Kasumi-1 (cell line): ENCODE measurements around the gene ERFL.

Source experiments
- DNase-seq, 2 experiments: peaks; one replicate each; lab custom pipeline; 2025; lab: John Stamatoyannopoulos, UW

Gene ERFL

DNA sequence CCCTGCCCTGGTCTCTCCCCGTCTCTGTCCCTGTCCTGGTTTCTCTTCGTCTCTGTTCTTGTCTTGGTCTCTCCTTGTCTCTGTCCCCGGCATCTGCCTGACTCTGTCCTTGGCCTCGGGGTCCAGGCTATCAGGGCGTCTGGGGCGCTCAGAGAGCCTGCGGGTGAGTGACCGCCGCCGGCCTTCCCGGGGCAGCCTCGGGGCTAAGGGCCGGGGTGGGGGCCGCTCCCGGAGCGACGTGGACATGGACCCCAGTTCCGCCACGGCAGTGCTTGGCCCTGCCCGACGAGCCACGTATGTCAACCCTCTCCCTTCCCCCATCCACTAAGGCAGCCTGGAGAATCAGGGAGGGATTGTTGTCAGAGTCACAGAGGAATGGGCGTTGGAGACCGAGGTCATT lies 30.4 kb downstream of the ERFL start:
- no peak for DNase-seq

DNA sequence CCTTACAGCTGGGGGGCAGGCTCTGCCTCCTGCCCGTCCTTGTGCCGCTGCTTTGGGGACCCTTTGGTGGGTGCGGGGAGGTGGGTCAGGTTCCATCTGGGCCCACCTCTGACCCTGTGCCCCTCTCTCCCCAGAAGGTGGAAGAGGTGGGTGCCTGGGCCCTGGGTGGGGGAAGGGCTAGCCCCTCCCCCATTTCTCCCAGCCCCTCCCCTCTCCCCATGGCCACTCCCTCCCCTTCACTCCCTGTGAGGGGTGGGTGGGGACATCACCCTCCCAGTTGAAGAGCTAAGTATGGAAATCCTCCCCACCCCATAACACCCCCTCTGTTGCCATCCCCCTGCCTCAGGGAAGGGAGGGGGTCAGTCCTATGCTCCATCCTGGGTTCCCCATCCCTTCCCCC lies 31.1 kb downstream of the ERFL start:
- DNase-seq: no peak

DNA sequence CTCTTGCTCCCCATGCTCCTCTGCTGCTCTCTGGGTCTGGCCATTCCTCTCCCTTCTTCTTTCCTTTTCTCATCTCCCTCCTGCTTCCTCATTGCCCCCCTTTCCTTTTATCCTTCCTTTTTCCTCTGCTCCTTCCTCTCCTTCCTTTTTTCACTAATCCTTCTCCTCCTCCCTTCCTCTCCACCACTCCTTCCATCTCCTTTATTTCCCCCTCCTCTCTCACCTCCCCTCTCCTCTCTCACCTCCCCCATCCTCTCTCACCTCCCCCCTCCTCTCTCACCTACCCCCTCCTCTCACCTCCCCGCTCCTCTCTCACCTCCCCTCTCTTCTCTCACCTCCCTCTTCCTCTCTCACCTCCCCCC lies 31.7 kb downstream of the ERFL start:
- no peak for DNase-seq

- DNase-seq: peak; percentile 19 to 32
Measured at GRCh38 chr19:41895745-41896580, 32.3 kb downstream of the ERFL start.

- DNase-seq: no peak
Measured at GRCh38 chr19:41894350-41894749, 33.9 kb downstream of the ERFL start.

DNA sequence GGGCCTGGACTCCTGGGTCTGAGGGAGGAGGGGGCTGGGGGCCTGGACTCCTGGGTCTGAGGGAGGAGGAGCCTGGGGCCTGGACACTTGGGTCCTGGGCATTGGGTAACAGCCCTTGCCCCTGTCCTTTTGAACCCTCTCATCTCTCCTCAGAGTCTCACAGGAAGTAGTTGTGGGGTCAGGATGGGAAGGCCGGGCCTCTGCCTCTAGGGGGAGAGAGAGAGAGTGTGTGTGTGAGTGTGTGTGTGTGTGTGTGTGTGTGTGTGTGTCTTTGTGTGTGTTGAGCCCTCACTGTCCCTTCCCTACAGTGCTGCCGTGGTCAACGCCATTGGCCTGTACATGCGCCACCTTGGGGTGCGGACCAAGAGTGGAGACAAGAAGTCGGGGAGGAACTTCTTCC lies 34.4 kb downstream of the ERFL start:
- DNase-seq: peak; percentile 37 to 69

DNA sequence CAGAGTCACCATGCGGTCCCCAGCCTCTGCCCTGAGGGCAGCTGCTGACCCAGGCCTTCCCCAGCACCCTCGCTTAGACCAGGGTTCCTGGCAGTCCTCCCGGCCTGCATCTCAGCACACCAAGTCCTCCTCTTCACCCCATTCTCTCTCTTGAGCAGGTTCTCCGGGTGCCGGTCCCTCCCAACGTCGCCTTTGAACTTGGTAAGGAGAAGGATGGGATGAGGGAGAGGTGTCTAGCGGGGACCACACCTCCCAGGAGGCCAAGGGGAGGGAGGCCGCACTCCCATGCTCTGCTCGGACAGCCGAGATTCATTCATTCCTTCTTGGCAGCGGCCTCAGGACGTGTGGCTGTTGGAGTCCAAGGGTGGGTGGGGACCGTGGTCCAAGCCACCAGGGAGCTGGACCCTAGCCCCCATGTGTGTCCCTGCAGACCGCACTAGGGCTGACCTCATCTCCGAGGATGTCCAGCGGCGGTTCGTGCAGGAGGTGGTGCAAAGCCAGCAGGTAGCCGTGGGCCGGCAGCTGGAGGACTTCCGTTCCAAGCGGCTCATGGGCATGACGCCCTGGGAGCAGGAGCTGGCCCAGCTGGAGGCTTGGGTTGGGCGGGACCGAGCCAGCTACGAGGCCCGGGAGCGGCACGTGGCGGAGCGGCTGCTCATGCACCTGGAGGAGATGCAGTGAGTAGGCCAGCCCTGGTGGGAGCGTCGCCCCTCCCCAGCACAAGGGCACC lies 35.9 kb downstream of the ERFL start:
- DNase-seq: no peak

- DNase-seq: no peak
Measured at GRCh38 chr19:41890936-41891335, 37.3 kb downstream of the ERFL start.

DNA sequence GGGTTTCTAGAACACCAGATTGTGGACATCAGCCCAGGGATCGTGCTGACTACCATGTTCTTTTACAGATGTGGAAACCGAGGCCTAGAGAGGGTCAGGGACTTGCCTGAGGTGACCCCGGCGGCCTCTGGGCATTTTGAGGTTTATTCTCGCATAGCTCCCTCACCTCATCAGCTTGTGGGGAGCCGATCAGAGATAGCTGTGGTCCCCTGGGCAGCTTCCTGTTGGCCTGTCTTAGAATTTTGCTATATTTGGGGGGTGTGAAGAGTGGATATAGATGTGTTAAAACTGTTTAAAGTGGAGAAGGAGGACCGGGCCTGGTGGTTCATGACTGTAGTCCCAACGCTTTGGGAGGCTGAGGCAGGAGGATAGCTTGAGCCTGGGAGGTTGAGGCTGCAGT lies 38.4 kb downstream of the ERFL start:
- DNase-seq: no peak

GRCh38 chr19:41888926-41889325 lies 39.3 kb downstream of the ERFL start:
- no peak for DNase-seq

GRCh38 chr19:41887711-41888382 lies 40.4 kb downstream of the ERFL start:
- DNase-seq: no peak

GRCh38 chr19:41886761-41887710 lies 41.2 kb downstream of the ERFL start:
- DNase-seq: peak; percentile 29 to 46

DNA sequence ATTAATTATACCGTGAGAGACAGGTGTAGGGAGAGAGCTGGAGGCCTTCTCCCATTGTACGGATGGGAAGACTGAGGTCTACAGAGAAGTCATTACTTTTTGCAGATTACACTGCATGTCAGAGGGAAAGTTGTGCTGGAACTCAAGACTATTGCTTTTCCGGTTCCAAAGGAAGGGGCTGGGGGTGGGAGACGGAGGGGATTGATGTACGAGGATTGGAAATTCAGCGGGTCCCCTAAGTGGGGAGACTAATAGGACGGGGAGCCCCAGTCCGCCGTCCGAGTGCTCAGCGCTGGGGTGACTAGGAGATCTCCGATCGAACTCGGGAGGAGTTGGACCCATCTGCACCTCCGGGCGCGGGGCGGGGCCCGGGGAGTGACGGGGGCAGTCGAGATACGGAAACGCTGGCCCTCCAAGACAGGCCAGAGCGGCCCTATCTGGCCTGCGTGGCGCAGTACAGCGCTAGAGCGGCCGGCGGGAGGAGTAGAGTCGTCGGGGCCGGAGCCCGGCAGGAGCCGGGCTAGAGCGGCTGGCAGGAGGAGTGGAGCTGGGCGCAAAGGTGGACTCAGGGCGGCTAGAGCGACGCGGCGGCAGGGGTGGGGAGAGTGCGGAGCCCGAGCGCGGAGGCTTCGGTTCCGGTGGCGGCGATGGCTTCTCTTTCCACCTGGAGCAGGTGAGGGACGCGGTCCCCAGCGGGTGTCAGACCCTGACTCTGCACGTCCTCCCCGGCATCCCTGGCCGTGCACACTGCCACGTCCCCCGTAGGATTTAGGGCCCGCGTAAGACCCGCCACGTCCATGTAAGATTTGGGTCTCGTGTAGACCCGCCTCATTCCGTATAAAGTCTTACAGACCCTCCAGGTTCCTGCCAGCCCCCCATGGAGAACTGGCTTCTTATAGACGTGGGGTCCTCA lies 44.2 kb downstream of the ERFL start:
- DNase-seq: peak; percentile 98

DNA sequence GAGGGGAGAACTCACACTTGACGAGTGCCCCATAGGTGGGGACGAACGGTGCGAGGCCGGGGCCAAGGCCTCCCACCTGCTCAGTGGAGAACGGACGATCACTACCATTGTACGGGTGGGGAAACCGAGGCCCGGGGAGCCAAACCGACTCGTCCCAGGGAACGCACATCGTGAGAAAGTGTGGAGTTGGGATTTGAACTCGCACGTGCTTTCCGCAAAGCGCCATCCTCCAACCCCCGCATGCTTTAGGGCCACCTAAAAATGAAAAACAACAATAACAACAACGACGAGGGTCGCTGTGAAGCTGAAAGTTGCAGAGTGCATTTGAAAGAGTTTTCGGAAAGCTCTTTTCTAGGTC lies 44.8 kb downstream of the ERFL start:
- no peak for DNase-seq

DNA sequence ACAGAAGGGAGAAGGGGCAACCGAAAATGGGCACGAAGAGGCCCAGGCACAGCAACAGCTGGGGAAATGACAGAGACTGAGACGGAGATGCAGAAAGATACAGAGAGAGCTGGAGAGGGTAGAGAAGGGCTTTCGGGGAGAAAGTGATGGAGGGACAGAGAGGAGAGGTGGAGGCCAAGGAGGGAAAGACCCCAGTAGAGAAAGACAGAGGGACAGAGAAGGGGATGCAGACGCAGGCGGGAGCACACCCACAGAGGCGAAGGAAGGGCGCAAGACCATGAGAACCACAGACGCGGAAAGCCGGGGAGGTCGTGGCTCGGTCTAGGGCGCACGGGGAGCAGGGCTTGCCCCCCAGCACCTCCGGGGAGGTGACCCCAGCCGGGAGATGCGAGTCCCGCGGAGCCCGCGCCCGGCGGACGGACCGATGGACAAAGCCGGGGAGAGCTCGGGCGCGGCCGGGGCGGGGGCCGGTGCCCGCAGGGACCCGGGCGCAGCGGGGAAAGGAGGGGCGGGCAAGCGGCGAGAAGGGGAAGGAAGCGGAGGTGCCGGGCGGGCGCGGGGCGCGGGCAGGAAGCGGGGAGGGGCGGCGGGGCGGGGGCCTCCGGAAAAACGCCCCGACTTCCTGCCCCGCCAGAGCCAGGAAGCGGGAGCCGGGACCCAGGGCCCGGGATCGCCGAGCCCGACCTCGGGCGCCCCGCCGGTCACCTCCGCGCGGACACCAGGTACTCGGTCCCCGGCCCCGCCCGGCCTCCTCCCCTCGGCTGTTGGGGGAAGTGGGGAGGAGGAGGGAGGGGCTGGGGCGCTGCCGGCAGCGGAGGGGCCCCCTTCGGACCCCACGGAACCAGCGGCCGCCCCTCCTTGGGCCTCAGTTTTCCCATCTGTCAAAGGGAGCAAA lies 45.4 kb downstream of the ERFL start, which contains the start of gene ARHGEF1:
ARHGEF1 (plus strand) TSS at position 617 of the 895 bp plus-strand sequence. CDS start 4,899 bp downstream, outside the sequence.
- peak; percentile 19 to 45 for DNase-seq

GRCh38 chr19:41880329-41880708 lies 47.9 kb downstream of the ERFL start:
- no peak for DNase-seq

DNA sequence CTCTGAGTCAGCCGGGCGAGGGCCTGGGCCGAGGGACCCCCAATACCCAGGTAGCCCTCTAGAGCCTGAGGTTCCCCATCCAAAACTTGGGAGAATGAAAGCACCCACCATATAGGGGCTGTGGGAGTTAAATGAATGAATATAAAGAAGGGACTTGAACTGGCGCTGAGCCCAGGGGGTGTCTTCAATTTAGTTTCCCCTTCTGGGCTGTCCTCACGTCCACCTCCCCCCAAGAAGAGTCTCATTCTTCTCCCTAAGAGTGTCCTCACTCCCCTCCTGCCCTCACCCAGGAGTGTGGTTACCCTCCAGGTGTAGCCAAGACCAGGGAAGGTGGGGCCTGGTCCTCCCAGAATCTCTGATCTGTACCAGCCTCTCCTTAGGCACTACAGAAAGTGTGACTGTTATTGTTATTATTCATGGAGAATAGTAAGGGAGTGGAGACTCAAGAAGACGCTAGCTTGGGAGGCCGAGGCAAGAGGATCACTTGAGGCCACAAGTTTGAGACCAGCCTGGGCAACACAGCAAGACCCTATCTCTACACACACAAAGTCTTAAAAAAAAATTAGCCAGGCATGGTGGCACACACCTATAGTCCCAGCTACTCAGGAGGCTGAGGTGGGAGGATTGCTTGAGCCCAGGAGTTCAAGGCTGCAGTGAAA lies 48.5 kb downstream of the ERFL start:
- no peak for DNase-seq

DNA sequence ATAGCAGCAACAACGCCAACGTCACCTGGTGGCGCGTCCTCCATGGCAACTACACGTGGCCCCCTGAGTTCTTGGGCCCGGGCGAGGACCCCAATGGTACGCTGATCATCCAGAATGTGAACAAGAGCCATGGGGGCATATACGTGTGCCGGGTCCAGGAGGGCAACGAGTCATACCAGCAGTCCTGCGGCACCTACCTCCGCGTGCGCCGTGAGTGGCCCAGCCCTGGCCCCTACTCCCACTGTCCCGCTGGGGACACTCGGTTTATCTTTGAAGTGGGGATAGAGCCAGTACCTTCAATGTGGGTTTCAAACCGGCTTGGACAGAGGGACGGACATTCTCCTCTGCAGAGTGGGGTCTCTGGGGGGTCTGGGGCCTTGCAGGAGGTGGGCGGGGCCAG lies 49.2 kb downstream of the ERFL start:
- DNase-seq: no peak
